Stimulated activated naive CD8-positive, alpha-beta T cell treated with anti-CD3 and anti-CD28 coated beads, Interleukin-15, Interleukin-2, amounts not matched to agents 100 ng/mL and 50 ng/mL, for 24 hours (primary cell): Measurements from ENCODE around the gene ANAPC2.

ENCODE experiments used
- H3K27ac Mint-ChIP-seq: one replicate; pipeline ENCODE4 v1.8.0; 2021; ENCODE audit warnings: mild to moderate bottlenecking, mixed read lengths
- H3K27me3 Mint-ChIP-seq: one replicate; pipeline ENCODE4 v1.8.0; 2021; ENCODE audit warnings: mixed read lengths
- H3K36me3 Mint-ChIP-seq: one replicate; pipeline ENCODE4 v1.8.0; 2021; ENCODE audit warnings: low read depth, mixed read lengths
- H3K4me1 Mint-ChIP-seq: one replicate; pipeline ENCODE4 v1.8.0; 2021; ENCODE audit warnings: low read depth, mixed read lengths
- H3K4me3 Mint-ChIP-seq: one replicate; pipeline ENCODE4 v1.8.0; 2021; ENCODE audit warnings: mild to moderate bottlenecking, mixed read lengths
- H3K9me3 Mint-ChIP-seq: one replicate; pipeline ENCODE4 v1.8.0; 2021; ENCODE audit warnings: mixed read lengths

The ANAPC2 gene

GRCh38 chr9:137188490-137189296 is at the start of gene ANAPC2, which contains the start of gene SSNA1:
ANAPC2 (minus strand) TSS chr9:137188560; CDS start chr9:137188532, 28 bp downstream.
SSNA1 (plus strand) TSS chr9:137188676; CDS start chr9:137188727, 51 bp downstream.
- Mint-ChIP-seq H3K36me3 (peaks cover 9% of the 10 kb centered on the region), H3K27me3 (no peaks in the 10 kb centered on the region), H3K4me3 (peak within 1 kb of the TSS; percentile 95), H3K4me1 (peaks cover 36% of the 10 kb centered on the region), H3K27ac (peak within 1 kb of the TSS; percentile 93), H3K9me3 (no peaks in the 10 kb centered on the region)

GRCh38 chr9:137236936-137237421 is 48.6 kb upstream of the ANAPC2 start:
- H3K4me3 Mint-ChIP-seq, result no peak overlapping the region
- peaks cover 7% of the 10 kb centered on the region for H3K36me3 Mint-ChIP-seq

GRCh38 chr9:137236238-137236935 is 48.0 kb upstream of the ANAPC2 start:
- Mint-ChIP-seq H3K4me3 (no peak overlapping the region), H3K36me3 (peaks cover 4% of the 10 kb centered on the region), H3K4me1 (peaks cover 21% of the 10 kb centered on the region), H3K9me3 (no peaks in the 10 kb centered on the region), H3K27me3 (no peaks in the 10 kb centered on the region), H3K27ac (no peak overlapping the region)

More at GRCh38 chr9:137236936-137237421, 48.6 kb upstream of the ANAPC2 start:
- no peak overlapping the region for H3K27ac Mint-ChIP-seq
- H3K9me3 Mint-ChIP-seq, result no peaks in the 10 kb centered on the region
- peaks cover 21% of the 10 kb centered on the region for H3K4me1 Mint-ChIP-seq
- no peaks in the 10 kb centered on the region for H3K27me3 Mint-ChIP-seq

- Mint-ChIP-seq H3K9me3 (no peaks in the 10 kb centered on the region), H3K27me3 (no peaks in the 10 kb centered on the region), H3K36me3 (no peaks in the 10 kb centered on the region), H3K4me1 (peaks cover 21% of the 10 kb centered on the region), H3K4me3 (no peak overlapping the region), H3K27ac (no peak overlapping the region)
These were observed 47.3 kb upstream of the ANAPC2 start for GRCh38 chr9:137235424-137236237.

- no peaks in the 10 kb centered on the region for H3K9me3 Mint-ChIP-seq
- H3K27ac Mint-ChIP-seq, result no peak overlapping the region
- H3K36me3 Mint-ChIP-seq, result no peaks in the 10 kb centered on the region
- H3K4me1 Mint-ChIP-seq, result peaks cover 20% of the 10 kb centered on the region
- no peak overlapping the region for H3K4me3 Mint-ChIP-seq
- no peaks in the 10 kb centered on the region for H3K27me3 Mint-ChIP-seq
These were observed 46.5 kb upstream of the ANAPC2 start for GRCh38 chr9:137234758-137235423.

GRCh38 chr9:137234055-137234697 is 45.8 kb upstream of the ANAPC2 start:
- Mint-ChIP-seq H3K4me1 (peaks cover 15% of the 10 kb centered on the region), H3K9me3 (no peaks in the 10 kb centered on the region), H3K27ac (no peak overlapping the region), H3K36me3 (no peaks in the 10 kb centered on the region), H3K27me3 (no peaks in the 10 kb centered on the region), H3K4me3 (no peak overlapping the region)

- H3K9me3 Mint-ChIP-seq, result no peaks in the 10 kb centered on the region
- H3K36me3 Mint-ChIP-seq, result no peaks in the 10 kb centered on the region
- H3K27me3 Mint-ChIP-seq, result no peaks in the 10 kb centered on the region
- no peak overlapping the region for H3K27ac Mint-ChIP-seq
- peaks cover 8% of the 10 kb centered on the region for H3K4me1 Mint-ChIP-seq
- no peak overlapping the region for H3K4me3 Mint-ChIP-seq
These were observed 45.0 kb upstream of the ANAPC2 start for GRCh38 chr9:137233143-137233980.

- Mint-ChIP-seq H3K4me3 (no peak overlapping the region), H3K4me1 (peaks cover 5% of the 10 kb centered on the region), H3K27me3 (peaks cover 3% of the 10 kb centered on the region), H3K9me3 (no peaks in the 10 kb centered on the region), H3K36me3 (no peaks in the 10 kb centered on the region), H3K27ac (no peak overlapping the region)
These were observed 44.1 kb upstream of the ANAPC2 start for GRCh38 chr9:137232510-137232909.

- Mint-ChIP-seq H3K27ac (no peak overlapping the region), H3K4me3 (no peak overlapping the region), H3K36me3 (no peaks in the 10 kb centered on the region), H3K9me3 (no peaks in the 10 kb centered on the region), H3K4me1 (peaks cover 4% of the 10 kb centered on the region), H3K27me3 (peaks cover 4% of the 10 kb centered on the region)
These were observed 43.7 kb upstream of the ANAPC2 start for GRCh38 chr9:137232101-137232500.

GRCh38 chr9:137231372-137232039 is 43.1 kb upstream of the ANAPC2 start:
- peaks cover 4% of the 10 kb centered on the region for H3K4me1 Mint-ChIP-seq
- no peak overlapping the region for H3K4me3 Mint-ChIP-seq
- H3K27ac Mint-ChIP-seq, result no peak overlapping the region
- H3K36me3 Mint-ChIP-seq, result no peaks in the 10 kb centered on the region
- no peaks in the 10 kb centered on the region for H3K9me3 Mint-ChIP-seq
- peaks cover 4% of the 10 kb centered on the region for H3K27me3 Mint-ChIP-seq

GRCh38 chr9:137230705-137231371 is 42.5 kb upstream of the ANAPC2 start, which contains the start of gene SLC34A3:
SLC34A3 (plus strand) TSS chr9:137230901; CDS start chr9:137231703, 802 bp downstream.
- Mint-ChIP-seq H3K4me1 (peaks cover 4% of the 10 kb centered on the region), H3K4me3 (no peak within 1 kb of the TSS), H3K27me3 (peaks cover 4% of the 10 kb centered on the region), H3K9me3 (no peaks in the 10 kb centered on the region), H3K36me3 (no peaks in the 10 kb centered on the region), H3K27ac (no peak within 1 kb of the TSS)

GRCh38 chr9:137229903-137230704 is 41.7 kb upstream of the ANAPC2 start:
- H3K4me1 Mint-ChIP-seq, result peaks cover 4% of the 10 kb centered on the region
- H3K9me3 Mint-ChIP-seq, result no peaks in the 10 kb centered on the region
- no peak overlapping the region for H3K27ac Mint-ChIP-seq
- no peak overlapping the region for H3K4me3 Mint-ChIP-seq
- no peaks in the 10 kb centered on the region for H3K36me3 Mint-ChIP-seq
- H3K27me3 Mint-ChIP-seq, result peaks cover 4% of the 10 kb centered on the region
